GM18519 (cell line): ENCODE measurements around the gene PLCB4.
"Not testable (repeated sequence)": the region's sequence is repeated elsewhere in the genome, so short reads cannot be mapped to it uniquely, and the experiment has no call there.

Experiments used
- ATAC-seq: cut with Tn5 transposase; IDR thresholded peaks from one replicate; pipeline ENCODE4 v1.9.1; 2021; ENCODE audit warnings: mild to moderate bottlenecking, moderate library complexity; ENCODE audit not compliant: unreplicated experiment, low FRiP score

Gene PLCB4

DNA sequence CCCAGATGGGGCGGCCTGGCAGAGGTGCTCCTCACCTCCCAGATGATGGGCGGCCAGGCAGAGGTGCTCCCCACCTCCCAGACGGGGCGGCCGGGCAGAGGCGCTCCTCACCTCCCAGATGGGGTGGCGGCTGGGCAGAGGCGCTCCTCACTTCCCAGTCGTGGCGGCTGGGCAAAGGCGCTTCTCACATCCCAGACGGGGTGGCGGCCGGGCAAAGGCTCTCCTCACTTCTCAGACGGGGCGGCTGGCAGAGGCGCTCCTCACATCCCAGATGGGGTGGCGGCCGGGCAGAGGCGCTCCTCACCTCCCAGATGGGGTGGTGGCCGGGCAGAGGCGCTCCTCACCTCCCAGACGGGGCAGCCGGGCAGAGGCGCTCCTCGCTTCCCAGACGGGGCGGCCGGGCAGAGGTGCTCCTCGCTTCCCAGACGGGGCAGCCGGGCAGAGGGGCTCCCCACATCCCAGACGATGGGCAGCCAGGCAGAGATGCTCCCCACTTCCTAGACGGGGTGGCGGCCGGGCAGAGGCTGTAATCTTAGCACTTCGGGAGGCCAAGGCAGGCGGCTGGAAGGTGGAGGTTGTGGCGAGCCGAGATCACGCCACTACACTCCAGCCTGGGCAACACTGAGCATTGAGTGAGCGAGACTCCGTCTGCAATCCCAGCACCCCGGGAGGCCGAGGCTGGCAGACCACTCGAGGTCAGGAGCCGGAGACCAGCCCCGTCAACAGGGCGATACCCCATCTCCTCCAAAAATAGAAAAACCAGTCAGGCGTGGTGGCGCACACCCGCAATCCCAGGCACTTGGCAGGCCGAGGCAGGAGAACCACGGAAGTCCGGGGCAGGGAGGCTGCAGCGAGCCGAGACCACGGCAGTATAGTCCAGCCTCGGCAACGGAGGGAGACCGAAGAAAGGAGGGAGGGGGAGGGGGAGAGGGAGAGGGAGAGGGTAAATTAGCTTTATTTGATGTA, 316.7 kb downstream of the PLCB4 start:
- not testable (repeated sequence) for ATAC-seq

GRCh38 chr20:9388160-9388812, 319.4 kb downstream of the PLCB4 start:
- ATAC-seq = no peak

GRCh38 chr20:9388813-9389161, 319.9 kb downstream of the PLCB4 start:
- no peak for ATAC-seq

GRCh38 chr20:9389346-9389745, 320.5 kb downstream of the PLCB4 start:
- no peak for ATAC-seq

- ATAC-seq = no peak
Measured at GRCh38 chr20:9390441-9390840, 321.6 kb downstream of the PLCB4 start.

DNA sequence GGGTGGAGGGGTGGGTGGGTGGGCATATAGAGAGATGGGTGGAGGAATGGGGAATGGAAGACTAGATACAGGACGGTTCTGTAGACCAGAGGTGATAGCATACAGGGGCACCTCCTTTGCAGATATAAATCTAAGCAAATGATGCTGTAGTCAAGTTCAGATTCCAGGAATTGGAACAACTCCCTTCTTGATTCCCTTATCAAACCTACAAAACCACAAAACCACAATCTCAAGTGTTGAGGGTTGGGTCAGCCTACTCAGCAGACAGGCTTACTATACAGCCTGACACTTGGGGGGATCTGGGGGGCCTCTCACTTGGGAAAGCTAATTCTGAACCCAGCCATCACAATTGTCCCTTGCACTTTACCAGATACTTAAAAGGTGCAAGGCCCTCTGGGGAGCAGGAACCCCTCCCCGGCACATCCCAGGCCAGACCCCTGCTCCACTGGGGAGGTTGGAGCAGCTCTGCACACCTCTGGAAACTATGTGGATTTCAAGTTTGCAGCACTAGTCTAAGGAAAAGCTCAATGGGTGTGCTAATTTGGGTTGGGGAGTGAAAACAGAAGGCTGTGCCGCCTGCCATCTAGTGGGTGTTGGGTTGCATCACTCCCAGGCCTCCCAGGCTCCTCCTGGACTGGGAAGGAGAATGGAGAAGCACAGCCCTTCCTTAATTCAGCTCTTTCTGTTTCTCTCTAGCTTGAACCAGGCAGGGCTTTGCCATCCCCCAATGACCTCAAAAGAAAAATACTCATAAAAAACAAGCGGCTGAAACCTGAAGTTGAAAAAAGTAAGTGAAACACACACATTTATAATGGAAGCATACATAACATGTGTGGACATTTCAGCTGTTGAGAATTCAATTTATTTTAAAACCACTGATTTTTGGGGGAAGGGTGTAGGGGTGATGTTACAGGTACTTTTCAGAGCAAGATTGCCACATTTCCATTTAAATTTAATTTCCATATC, 324.3 kb downstream of the PLCB4 start:
- peak; percentile 38 for ATAC-seq

GRCh38 chr20:9395971-9396370, 327.1 kb downstream of the PLCB4 start:
- no peak for ATAC-seq

GRCh38 chr20:9397928-9398327, 329.0 kb downstream of the PLCB4 start:
- peak; percentile 97 for ATAC-seq

DNA sequence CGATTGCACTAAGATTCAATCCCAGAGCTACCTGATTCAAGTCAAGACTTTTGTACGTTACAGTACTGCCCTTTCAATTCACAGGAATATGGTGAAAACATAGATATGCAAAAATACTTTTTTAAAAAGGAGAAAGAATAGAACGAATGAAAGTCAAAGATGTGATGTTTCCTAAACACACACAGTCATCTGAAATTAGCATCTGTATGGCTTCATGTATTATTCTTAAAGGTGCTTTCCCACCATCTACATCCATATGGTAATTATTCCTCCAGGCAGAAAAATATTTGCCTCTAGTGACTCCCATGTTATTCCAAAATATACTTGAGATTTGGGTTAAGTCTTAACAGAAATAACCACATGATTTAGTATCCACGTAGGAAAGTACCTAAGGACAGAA, 330.0 kb downstream of the PLCB4 start:
- no peak for ATAC-seq

DNA sequence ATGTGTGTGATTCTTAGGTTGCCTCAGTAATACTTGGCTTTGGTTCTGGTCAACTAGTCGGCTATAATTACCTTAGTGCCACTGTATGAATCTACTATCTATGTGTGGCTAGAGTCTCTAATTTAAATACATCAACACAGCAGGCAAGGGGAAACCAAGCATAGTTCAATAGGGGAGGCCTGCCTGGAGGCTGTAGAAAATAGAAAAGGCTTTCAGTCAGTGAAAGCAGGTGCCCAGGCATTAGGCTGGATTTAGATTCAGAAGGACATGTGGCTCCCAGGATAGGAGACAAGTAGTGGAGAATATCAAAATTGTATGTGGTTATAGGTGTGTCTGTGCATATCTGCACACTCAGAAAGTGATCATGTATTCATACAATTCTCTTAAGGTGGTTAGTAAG, 330.4 kb downstream of the PLCB4 start:
- no peak for ATAC-seq

DNA sequence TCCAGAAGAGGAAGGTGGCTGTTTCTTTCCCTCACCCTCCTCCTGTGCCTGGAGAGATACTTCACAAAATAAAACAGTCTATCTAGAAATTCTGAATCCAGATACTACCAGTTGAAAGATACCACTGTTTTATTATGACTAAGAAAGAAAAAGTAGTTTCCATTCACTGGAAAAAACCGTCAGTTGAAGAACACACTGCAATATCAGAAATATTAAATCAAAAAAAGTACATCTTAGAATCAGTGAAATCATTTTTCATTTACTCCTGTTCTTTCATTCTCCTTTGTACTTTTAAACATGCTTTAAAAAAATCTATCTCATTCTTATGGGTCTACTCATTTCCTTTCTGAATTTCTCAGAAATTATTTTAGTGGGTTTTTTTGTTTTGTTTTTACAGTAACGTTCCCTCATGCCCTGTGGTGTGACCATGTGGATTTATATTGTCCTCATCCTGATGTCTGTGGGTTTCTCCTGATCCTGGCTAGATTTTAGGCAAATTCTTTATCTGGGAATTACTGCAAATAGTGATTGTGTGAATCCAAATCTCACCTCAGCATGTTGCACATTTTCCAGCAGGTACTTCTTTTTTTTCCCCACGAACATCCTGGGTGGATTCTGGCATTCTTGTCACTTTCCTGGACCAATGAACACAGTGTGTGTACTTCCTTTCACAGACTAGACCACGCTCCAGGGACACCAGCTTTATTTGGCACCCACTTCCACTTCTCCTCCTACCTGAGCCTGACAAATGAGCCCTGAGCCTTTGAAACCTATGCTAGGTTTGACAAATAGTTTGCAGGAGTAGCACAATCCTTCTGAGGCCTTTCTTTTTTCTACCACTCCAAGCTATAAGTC, 331.5 kb downstream of the PLCB4 start:
- no peak for ATAC-seq

GRCh38 chr20:9401371-9401770, 332.5 kb downstream of the PLCB4 start:
- no peak for ATAC-seq

GRCh38 chr20:9402141-9402540, 333.3 kb downstream of the PLCB4 start:
- ATAC-seq = no peak

- no peak for ATAC-seq
Measured at GRCh38 chr20:9402546-9402945, 333.7 kb downstream of the PLCB4 start.

DNA sequence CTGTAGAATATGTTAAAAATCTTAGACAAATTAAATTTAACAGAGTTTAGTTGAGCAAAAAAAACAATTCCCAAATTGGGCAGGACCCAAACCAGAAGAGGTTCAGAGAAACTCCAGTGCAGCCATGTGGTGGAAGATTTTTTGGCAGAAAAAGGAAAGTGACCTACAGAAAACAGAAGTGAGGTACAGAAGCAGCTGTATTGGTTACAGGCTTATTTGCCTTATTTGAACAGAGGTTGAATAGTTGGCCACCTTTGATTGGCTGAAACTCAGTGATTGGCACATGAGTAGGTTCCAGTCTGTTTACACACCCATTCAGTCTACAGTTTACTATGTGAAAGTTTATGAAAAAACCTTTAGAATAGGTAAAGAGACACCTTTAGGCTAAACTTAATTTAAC, 334.6 kb downstream of the PLCB4 start:
- ATAC-seq = no peak

DNA sequence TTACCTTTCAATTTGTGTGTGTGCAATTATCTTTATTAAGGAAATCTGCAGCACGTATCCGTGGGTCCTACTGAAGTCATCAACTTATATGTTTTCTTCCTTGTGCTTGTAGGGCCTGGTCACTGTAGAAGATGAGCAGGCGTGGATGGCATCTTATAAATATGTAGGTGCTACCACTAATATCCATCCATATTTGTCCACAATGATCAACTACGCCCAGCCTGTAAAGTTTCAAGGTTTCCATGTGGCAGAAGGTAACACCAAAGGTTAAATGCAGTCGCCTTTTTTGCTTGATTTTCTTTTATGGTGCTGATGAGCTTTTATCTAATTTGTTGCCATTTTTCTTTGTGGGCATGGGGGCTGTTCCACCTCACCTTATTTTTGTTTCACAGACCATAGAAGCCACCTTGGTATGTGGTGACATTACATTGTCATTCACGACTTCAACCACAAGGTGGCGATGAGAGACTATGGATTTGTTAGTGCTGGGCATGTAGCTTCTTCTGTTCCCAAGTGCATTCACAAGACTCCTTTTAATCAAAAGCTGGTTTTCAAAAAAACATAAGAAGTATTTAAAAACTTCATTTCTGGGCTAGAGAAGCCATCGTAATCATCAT, 339.0 kb downstream of the PLCB4 start:
- ATAC-seq = peak; percentile 76

DNA sequence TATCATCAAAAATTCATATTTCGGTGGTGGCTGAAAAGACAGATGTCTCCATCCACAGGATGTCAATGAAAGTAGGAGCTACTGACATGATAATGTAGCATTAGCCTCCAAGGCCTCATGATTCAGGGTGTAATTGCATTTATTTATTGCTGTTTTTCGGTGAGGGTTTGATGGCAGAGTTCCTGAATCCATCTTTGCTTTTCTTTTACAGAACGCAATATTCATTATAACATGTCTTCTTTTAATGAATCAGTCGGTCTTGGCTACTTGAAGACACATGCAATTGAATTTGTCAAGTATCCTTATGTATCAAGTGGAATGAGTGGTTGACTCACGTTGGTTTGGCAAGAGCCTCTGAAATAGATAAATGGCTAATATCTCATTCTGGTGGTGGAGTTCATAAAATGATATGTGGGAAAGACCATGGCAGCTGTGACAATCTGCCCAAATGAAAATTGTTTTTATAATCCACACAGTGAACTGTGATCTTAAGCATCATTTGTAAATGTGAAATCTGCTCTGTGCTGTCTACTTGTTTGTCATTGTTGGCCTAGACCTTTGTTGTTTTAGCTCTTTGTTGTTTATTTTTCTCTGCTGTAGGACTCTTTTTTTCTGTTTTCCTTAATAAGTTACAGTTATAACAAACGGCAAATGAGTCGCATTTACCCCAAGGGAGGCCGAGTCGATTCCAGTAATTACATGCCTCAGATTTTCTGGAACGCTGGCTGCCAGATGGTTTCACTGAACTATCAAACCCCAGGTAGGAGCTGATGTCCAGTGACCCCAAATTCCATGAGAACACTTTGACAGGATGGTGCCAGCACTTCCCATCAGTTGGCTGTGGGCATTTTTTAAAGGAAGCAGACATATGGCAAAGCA, 339.8 kb downstream of the PLCB4 start:
- ATAC-seq = no peak

- no peak for ATAC-seq
Measured at GRCh38 chr20:9409352-9409751, 340.5 kb downstream of the PLCB4 start.
